ENCODE data around the gene CAMKMT. TPM values are rescaled to one million over a fixed set of nuclear protein-coding genes. Genes with fewer than 3 reads are reported as not detected.

CAMKMT gene
- total and polyA plus RNA-seq, 2 experiments from 2014 or later, result 26.5 to 29.5 TPM

DNA sequence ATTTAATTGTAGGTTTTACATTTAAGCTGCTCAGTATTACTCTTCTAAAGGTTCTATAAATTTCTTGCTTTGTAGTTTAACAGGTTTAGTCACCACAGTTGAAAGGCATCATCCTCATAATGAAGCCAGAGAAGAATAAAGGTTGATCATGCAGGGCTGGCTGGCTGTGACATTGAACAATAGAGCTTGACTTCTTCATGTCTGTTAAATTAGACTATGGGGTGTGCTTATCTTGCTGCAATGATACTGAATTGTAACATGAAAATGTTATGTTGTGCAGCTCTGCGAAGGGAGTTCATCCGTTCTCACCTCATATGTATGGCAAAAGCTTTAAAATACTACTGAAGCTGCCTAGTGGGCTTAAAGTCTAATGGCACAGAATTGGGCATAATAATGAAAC, 81.8 kb downstream of the CAMKMT start:
- DNase-seq (ENCODE audit: low spot score), result no peak
- ATAC-seq, result no peak

More for the DNA sequence above, 81.8 kb downstream of the CAMKMT start:
- Histone ChIP-seq H3K9me2 (ENCODE audit: insufficient read depth) (no peaks in the 10 kb centered on the region), H3K79me2 (replicated peaks; ENCODE audit: insufficient read depth) (no peaks in the 10 kb centered on the region), H3K36me3 (ENCODE audit: insufficient read depth) (no peaks in the 10 kb centered on the region), H3K4me2 (no peak overlapping the region), H4K20me1 (replicated peaks; ENCODE audit: insufficient read depth) (no peaks in the 10 kb centered on the region), H3K27me3 (ENCODE audit: insufficient read depth) (no peaks in the 10 kb centered on the region), H3F3A (replicated peaks; ENCODE audit: low read depth) (no peaks in the 10 kb centered on the region), H3K27ac (ENCODE audit: low read depth) (no peak overlapping the region), H3K4me1 (ENCODE audit: insufficient read depth) (peaks cover 15% of the 10 kb centered on the region), H2AFZ (no peak overlapping the region), H3K4me3 (no peak overlapping the region)
- no peak for TF ChIP-seq CREB1 (CRISPR knock-in tag; IDR thresholded peaks at IDR 0.05; ENCODE audit: low read depth)
- no peak for TF ChIP-seq JUNB (IDR thresholded peaks at IDR 0.05; ENCODE audit: unreplicated experiment)
- TF ChIP-seq, protein P1, sequence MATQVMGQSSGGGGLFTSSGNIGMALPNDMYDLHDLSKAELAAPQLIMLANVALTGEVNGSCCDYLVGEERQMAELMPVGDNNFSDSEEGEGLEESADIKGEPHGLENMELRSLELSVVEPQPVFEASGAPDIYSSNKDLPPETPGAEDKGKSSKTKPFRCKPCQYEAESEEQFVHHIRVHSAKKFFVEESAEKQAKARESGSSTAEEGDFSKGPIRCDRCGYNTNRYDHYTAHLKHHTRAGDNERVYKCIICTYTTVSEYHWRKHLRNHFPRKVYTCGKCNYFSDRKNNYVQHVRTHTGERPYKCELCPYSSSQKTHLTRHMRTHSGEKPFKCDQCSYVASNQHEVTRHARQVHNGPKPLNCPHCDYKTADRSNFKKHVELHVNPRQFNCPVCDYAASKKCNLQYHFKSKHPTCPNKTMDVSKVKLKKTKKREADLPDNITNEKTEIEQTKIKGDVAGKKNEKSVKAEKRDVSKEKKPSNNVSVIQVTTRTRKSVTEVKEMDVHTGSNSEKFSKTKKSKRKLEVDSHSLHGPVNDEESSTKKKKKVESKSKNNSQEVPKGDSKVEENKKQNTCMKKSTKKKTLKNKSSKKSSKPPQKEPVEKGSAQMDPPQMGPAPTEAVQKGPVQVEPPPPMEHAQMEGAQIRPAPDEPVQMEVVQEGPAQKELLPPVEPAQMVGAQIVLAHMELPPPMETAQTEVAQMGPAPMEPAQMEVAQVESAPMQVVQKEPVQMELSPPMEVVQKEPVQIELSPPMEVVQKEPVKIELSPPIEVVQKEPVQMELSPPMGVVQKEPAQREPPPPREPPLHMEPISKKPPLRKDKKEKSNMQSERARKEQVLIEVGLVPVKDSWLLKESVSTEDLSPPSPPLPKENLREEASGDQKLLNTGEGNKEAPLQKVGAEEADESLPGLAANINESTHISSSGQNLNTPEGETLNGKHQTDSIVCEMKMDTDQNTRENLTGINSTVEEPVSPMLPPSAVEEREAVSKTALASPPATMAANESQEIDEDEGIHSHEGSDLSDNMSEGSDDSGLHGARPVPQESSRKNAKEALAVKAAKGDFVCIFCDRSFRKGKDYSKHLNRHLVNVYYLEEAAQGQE (IDR thresholded peaks at IDR 0.05; ENCODE audit: unreplicated experiment), result no peak
- TF ChIP-seq EZH2 (IDR thresholded peaks at IDR 0.05; ENCODE audit: low read depth, unreplicated experiment), result no peak
- TF ChIP-seq, protein P2, sequence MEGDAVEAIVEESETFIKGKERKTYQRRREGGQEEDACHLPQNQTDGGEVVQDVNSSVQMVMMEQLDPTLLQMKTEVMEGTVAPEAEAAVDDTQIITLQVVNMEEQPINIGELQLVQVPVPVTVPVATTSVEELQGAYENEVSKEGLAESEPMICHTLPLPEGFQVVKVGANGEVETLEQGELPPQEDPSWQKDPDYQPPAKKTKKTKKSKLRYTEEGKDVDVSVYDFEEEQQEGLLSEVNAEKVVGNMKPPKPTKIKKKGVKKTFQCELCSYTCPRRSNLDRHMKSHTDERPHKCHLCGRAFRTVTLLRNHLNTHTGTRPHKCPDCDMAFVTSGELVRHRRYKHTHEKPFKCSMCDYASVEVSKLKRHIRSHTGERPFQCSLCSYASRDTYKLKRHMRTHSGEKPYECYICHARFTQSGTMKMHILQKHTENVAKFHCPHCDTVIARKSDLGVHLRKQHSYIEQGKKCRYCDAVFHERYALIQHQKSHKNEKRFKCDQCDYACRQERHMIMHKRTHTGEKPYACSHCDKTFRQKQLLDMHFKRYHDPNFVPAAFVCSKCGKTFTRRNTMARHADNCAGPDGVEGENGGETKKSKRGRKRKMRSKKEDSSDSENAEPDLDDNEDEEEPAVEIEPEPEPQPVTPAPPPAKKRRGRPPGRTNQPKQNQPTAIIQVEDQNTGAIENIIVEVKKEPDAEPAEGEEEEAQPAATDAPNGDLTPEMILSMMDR (conservative IDR thresholded peaks at IDR 0.05; ENCODE audit: low read depth in 2 of 2), result no peak
- TF ChIP-seq STAT1 (IDR thresholded peaks at IDR 0.05; ENCODE audit: unreplicated experiment), result no peak
- TF ChIP-seq ZNF331 (CRISPR knock-in tag; IDR thresholded peaks at IDR 0.05; ENCODE audit: low read depth), result no peak
- no peak for TF ChIP-seq EZH2phosphoT487 (IDR thresholded peaks at IDR 0.05; ENCODE audit: unreplicated experiment)
- no peak for TF ChIP-seq NANOG (IDR thresholded peaks at IDR 0.05; ENCODE audit: borderline replicate concordance)
- TF ChIP-seq POLR2AphosphoS5 (IDR thresholded peaks at IDR 0.05; ENCODE audit: low read depth), result no peak
- TF ChIP-seq, protein P3, sequence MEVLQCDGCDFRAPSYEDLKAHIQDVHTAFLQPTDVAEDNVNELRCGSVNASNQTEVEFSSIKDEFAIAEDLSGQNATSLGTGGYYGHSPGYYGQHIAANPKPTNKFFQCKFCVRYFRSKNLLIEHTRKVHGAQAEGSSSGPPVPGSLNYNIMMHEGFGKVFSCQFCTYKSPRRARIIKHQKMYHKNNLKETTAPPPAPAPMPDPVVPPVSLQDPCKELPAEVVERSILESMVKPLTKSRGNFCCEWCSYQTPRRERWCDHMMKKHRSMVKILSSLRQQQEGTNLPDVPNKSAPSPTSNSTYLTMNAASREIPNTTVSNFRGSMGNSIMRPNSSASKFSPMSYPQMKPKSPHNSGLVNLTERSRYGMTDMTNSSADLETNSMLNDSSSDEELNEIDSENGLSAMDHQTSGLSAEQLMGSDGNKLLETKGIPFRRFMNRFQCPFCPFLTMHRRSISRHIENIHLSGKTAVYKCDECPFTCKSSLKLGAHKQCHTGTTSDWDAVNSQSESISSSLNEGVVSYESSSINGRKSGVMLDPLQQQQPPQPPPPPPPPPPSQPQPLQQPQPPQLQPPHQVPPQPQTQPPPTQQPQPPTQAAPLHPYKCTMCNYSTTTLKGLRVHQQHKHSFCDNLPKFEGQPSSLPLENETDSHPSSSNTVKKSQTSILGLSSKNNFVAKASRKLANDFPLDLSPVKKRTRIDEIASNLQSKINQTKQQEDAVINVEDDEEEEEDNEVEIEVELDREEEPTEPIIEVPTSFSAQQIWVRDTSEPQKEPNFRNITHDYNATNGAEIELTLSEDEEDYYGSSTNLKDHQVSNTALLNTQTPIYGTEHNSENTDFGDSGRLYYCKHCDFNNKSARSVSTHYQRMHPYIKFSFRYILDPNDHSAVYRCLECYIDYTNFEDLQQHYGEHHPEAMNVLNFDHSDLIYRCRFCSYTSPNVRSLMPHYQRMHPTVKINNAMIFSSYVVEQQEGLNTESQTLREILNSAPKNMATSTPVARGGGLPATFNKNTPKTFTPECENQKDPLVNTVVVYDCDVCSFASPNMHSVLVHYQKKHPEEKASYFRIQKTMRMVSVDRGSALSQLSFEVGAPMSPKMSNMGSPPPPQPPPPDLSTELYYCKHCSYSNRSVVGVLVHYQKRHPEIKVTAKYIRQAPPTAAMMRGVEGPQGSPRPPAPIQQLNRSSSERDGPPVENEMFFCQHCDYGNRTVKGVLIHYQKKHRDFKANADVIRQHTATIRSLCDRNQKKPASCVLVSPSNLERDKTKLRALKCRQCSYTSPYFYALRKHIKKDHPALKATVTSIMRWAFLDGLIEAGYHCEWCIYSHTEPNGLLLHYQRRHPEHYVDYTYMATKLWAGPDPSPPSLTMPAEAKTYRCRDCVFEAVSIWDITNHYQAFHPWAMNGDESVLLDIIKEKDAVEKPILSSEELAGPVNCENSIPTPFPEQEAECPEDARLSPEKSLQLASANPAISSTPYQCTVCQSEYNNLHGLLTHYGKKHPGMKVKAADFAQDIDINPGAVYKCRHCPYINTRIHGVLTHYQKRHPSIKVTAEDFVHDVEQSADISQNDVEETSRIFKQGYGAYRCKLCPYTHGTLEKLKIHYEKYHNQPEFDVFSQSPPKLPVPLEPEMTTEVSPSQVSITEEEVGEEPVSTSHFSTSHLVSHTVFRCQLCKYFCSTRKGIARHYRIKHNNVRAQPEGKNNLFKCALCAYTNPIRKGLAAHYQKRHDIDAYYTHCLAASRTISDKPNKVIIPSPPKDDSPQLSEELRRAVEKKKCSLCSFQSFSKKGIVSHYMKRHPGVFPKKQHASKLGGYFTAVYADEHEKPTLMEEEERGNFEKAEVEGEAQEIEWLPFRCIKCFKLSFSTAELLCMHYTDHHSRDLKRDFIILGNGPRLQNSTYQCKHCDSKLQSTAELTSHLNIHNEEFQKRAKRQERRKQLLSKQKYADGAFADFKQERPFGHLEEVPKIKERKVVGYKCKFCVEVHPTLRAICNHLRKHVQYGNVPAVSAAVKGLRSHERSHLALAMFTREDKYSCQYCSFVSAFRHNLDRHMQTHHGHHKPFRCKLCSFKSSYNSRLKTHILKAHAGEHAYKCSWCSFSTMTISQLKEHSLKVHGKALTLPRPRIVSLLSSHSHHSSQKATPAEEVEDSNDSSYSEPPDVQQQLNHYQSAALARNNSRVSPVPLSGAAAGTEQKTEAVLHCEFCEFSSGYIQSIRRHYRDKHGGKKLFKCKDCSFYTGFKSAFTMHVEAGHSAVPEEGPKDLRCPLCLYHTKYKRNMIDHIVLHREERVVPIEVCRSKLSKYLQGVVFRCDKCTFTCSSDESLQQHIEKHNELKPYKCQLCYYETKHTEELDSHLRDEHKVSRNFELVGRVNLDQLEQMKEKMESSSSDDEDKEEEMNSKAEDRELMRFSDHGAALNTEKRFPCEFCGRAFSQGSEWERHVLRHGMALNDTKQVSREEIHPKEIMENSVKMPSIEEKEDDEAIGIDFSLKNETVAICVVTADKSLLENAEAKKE (CRISPR knock-in tag; IDR thresholded peaks at IDR 0.05), result no peak
- TF ChIP-seq ETS1 (IDR thresholded peaks at IDR 0.05), result no peak
- TF ChIP-seq ZNF114 (CRISPR knock-in tag; IDR thresholded peaks at IDR 0.05), result no peak
- peaks cover 14% of the 10 kb centered on the region; the same call in 2 of the 3 replicates for H3K9me3 Mint-ChIP-seq
- H3K4me3 Mint-ChIP-seq, result no peak overlapping the region
- peaks cover 30% of the 10 kb centered on the region for H3K4me1 Mint-ChIP-seq
- no peaks in the 10 kb centered on the region for H3K27me3 Mint-ChIP-seq (ENCODE audit: insufficient read depth, low read depth, poor library complexity)
- peaks cover 36% of the 10 kb centered on the region for H3K36me3 Mint-ChIP-seq (ENCODE audit: low read depth)
- peak overlapping the region; percentile 61 for H3K27ac Mint-ChIP-seq

All from GM23338 (cell line).